A673 (cell line): Measurements from ENCODE around the gene PID1. TPM values are rescaled to one million over a fixed set of nuclear protein-coding genes. Genes with fewer than 3 reads are reported as not detected.
"Not testable (repeated sequence)": the region's sequence is repeated elsewhere in the genome, so short reads cannot be mapped to it uniquely, and the experiment has no call there.

Experiments
- BruUV-seq: library from RNA; stranded (reverse); fragments of 400-500 nt; replicated peaks from 2 replicates; lab custom pipeline; 2021; lab: Mats Ljungman, UMichigan
- CTCF ChIA-PET: fragments of 300-600 bp; sonication (Branson Sonifier 250); formaldehyde crosslinking; loops from one replicate; lab custom pipeline; 2022; ENCODE audit warnings: antibody characterized with exemption; lab: Charles Lee
- POLR2A ChIA-PET: fragments of 300-600 bp; sonication (Branson Sonifier 250); formaldehyde crosslinking; loops from one replicate; lab custom pipeline; 2022; ENCODE audit warnings: antibody characterized with exemption; ENCODE audit not compliant: low non-redundant PET; lab: Charles Lee
- DNase-seq: peaks from one replicate; pipeline ENCODE4 v3.0.0-alpha.2; 2015; ENCODE audit warnings: low spot score
- H3K27ac ChIP-seq: fragments of 200-600 bp; sonication (generic); 2 replicates; pipeline ENCODE4 v1.5.1; 2016; ENCODE audit warnings: mixed run types, low read depth, mild to moderate bottlenecking, mixed read lengths, antibody characterized with exemption, low read length; ENCODE audit not compliant: poor library complexity, severe bottlenecking
- H3K27me3 ChIP-seq: fragments of 200-600 bp; sonication (generic); replicated peaks from 2 replicates; pipeline ENCODE4 v1.6.1; 2017; ENCODE audit warnings: mixed run types, low read depth, mild to moderate bottlenecking, mixed read lengths, antibody characterized with exemption, low read length; ENCODE audit not compliant: insufficient read depth, poor library complexity
- H3K36me3 ChIP-seq: fragments of 200-600 bp; sonication (generic); 2 replicates; pipeline ENCODE4 v1.6.1; 2016; ENCODE audit warnings: mixed run types, mild to moderate bottlenecking, mixed read lengths, antibody characterized with exemption, low read length; ENCODE audit not compliant: insufficient read depth, poor library complexity, severe bottlenecking
- H3K4me1 ChIP-seq: fragments of 200-600 bp; sonication (generic); 2 replicates; pipeline ENCODE4 v1.6.1; 2017; ENCODE audit warnings: mixed run types, mild to moderate bottlenecking, mixed read lengths, antibody characterized with exemption, low read length; ENCODE audit not compliant: insufficient read depth, poor library complexity, severe bottlenecking
- H3K4me3 ChIP-seq: fragments of 200-600 bp; sonication (generic); 2 replicates; pipeline ENCODE4 v1.5.1; 2016; ENCODE audit warnings: low read depth, mixed run types, mild to moderate bottlenecking, mixed read lengths, low read length; ENCODE audit not compliant: poor library complexity, severe bottlenecking
- H3K9me3 ChIP-seq: fragments of 200-600 bp; sonication (generic); 2 replicates; pipeline ENCODE4 v1.6.1; 2016; ENCODE audit warnings: mixed run types, low read depth, mild to moderate bottlenecking, mixed read lengths, antibody characterized with exemption, low read length; ENCODE audit not compliant: poor library complexity, severe bottlenecking
- EZH2 ChIP-seq: fragments of 200-600 bp; sonication (generic); IDR thresholded peaks from 2 replicates; pipeline ENCODE4 v1.6.1; 2017; ENCODE audit warnings: borderline replicate concordance, low read depth, mild to moderate bottlenecking, mixed read lengths, antibody characterized with exemption, low read length; ENCODE audit not compliant: poor library complexity, severe bottlenecking
- intact Hi-C: fragments of 100-400 bp; cut with micrococcal nuclease; formaldehyde crosslinking; loops from one replicate; pipeline ENCODE4 v1.10.0; 2022; ENCODE audit not compliant: unreplicated experiment
- total RNA-seq: library from RNA; stranded (reverse); gene quantifications from 2 replicates; pipeline ENCODE4 v1.2.3, GENCODE V29; 2021
- TF ChIP-seq, protein P1 (sequence below): fragments of 300-800, 200-600 bp; sonication (generic); conservative IDR thresholded peaks from 2 replicates; pipeline ENCODE4 v1.5.1; 2017; ENCODE audit warnings: low read depth, mild to moderate bottlenecking, antibody characterized with exemption, low read length, moderate library complexity, mixed read lengths

The PID1 gene
- total RNA-seq, 1 experiment from 2014 or later = 1.5 TPM

DNA sequence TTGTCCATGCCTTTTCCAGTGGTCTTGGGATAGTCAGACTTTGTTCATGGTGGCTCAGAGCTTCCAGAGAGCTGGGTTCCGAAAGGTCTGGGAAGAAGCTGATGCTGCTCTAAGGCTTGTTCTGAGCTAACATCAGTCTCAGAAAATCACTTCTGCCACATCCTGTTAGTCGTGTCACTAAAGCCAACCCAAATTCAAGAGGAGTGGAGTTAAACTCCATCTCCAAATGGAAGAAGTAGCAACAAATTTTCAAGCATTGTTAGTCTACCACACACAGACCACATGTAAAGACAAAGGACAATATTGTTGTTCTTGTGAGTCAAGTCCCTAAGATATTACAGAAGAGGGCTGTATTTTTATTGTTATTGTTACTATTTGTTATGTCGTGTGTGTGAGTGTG, 77.8 kb downstream of the PID1 start:
- BruUV-seq = no TSS peak
- no peak overlapping the region for H3K4me3 ChIP-seq
- intact Hi-C loops = no loop called here
- no peaks in the 10 kb centered on the region for H3K9me3 ChIP-seq
- CTCF ChIA-PET = no interaction called here
- H3K27me3 ChIP-seq = no peaks in the 10 kb centered on the region
- POLR2A ChIA-PET = no interaction called here
- H3K27ac ChIP-seq = no peak overlapping the region
- DNase-seq = no peak
- TF ChIP-seq, protein P1, sequence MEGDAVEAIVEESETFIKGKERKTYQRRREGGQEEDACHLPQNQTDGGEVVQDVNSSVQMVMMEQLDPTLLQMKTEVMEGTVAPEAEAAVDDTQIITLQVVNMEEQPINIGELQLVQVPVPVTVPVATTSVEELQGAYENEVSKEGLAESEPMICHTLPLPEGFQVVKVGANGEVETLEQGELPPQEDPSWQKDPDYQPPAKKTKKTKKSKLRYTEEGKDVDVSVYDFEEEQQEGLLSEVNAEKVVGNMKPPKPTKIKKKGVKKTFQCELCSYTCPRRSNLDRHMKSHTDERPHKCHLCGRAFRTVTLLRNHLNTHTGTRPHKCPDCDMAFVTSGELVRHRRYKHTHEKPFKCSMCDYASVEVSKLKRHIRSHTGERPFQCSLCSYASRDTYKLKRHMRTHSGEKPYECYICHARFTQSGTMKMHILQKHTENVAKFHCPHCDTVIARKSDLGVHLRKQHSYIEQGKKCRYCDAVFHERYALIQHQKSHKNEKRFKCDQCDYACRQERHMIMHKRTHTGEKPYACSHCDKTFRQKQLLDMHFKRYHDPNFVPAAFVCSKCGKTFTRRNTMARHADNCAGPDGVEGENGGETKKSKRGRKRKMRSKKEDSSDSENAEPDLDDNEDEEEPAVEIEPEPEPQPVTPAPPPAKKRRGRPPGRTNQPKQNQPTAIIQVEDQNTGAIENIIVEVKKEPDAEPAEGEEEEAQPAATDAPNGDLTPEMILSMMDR = no peak
- TF ChIP-seq EZH2 = no peak
- H3K4me1 ChIP-seq = no peaks in the 10 kb centered on the region
- H3K36me3 ChIP-seq = no peaks in the 10 kb centered on the region

DNA sequence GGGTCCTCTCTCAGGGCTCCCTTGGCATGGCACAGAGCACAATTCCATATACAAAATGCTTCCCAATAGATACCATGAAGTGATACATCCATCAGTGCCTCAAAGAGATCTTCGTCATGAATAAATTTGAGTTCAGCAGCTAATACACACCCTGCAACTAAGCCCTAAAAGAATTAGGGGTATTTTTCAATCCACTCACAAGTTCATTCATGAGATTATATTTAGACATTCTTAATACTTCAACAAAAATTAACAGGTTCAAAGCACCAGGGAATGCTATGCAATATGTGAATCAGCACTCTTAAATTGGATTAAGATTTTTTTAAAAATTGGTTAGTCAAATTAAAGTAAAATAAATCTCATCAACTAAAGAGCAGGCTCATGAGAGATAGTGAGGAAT, 79.7 kb downstream of the PID1 start:
- Histone ChIP-seq H3K4me1 (no peaks in the 10 kb centered on the region), H3K36me3 (no peaks in the 10 kb centered on the region), H3K4me3 (no peak overlapping the region), H3K9me3 (no peaks in the 10 kb centered on the region), H3K27me3 (no peaks in the 10 kb centered on the region), H3K27ac (no peak overlapping the region)
- ChIA-PET CTCF (no interaction called here), POLR2A (no interaction called here)
- TF ChIP-seq, protein P1 = no peak
- no peak for TF ChIP-seq EZH2
- BruUV-seq = no TSS peak
- intact Hi-C loops = no loop called here
- no peak for DNase-seq

DNA sequence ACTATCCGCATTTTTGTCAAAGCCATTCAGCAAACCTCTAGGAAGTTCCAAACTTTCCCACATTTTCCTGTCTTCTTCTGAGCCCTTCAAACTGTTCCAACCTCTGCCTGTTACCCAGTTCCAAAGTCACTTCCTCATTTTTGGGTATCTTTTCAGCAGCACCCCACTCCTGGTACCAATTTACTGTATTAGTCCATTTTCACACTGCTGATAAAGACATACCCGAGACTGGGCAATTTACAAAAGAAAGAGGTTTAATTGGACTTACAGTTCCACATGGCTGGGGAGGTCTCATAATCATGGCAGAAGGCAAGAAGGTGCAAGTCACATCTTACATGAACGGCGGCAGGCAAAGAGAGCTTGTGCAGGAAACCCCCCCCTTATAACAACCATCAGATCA, 84.0 kb downstream of the PID1 start:
- DNase-seq, H3K4me3 ChIP-seq, CTCF ChIA-PET, POLR2A ChIA-PET, BruUV-seq, H3K27ac ChIP-seq, H3K4me1 ChIP-seq, intact Hi-C loops, H3K36me3 ChIP-seq, H3K9me3 ChIP-seq, H3K27me3 ChIP-seq: not testable (repeated sequence)

DNA sequence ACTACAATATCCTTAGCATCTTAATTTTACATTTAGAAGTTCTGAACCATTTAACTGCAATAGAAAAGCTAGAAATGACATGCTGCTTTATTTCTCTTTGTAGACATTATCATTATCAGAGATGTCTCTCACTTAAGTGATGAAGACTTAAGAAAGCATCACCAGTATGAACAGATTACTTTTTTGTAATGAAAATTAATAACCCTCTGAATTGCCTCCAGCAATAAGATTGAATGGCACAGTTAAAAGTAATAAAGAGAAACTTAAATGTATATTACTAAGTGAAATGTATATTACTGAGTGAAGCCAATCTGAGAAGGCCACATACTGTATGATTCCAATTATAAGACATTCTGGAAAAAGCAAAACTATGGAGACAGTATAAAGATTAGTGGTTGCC, 89.4 kb downstream of the PID1 start:
- BruUV-seq = no TSS peak
- Histone ChIP-seq H3K27ac (no peak overlapping the region), H3K9me3 (no peaks in the 10 kb centered on the region), H3K27me3 (no peaks in the 10 kb centered on the region), H3K36me3 (no peaks in the 10 kb centered on the region), H3K4me1 (no peaks in the 10 kb centered on the region), H3K4me3 (no peak overlapping the region)
- intact Hi-C loops = no loop called here
- TF ChIP-seq, protein P1 = no peak
- no peak for TF ChIP-seq EZH2
- DNase-seq = no peak
- POLR2A ChIA-PET = no interaction called here
- CTCF ChIA-PET = no interaction called here
